ENCODE results near the gene NPHS1. TPM values are rescaled to one million over a fixed set of nuclear protein-coding genes. Genes with fewer than 3 reads are reported as not detected.

The NPHS1 gene
- total and polyA plus RNA-seq, 2 experiments from 2014 or later, result 0.37 to 1.1 TPM

- no peak overlapping the region for H3K4me3 ChIP-seq
- H3K9me3 ChIP-seq (ENCODE audit: low read depth), result no peaks in the 10 kb centered on the region
- no peak for TF ChIP-seq CTCF (IDR thresholded peaks at IDR 0.05; ENCODE audit: low read depth, low read length)
- peaks cover 5% of the 10 kb centered on the region for H3K27me3 ChIP-seq
- H3K27ac ChIP-seq, result no peak overlapping the region
- DNase-seq (ENCODE audit: low read depth in 1 of 2, low spot score in 1 of 2), result no peak
- no peaks in the 10 kb centered on the region for H3K4me1 ChIP-seq (ENCODE audit: low read depth)
- no peaks in the 10 kb centered on the region for H3K36me3 ChIP-seq
Observed at GRCh38 chr19:35789978-35790944, 62.0 kb downstream of the NPHS1 start.

GRCh38 chr19:35789195-35789977 is 62.9 kb downstream of the NPHS1 start:
- no peak for DNase-seq (ENCODE audit: low read depth in 1 of 2, low spot score in 1 of 2)
- TF ChIP-seq CTCF (IDR thresholded peaks at IDR 0.05; ENCODE audit: low read depth, low read length), result no peak
- H3K36me3 ChIP-seq, result no peaks in the 10 kb centered on the region

GRCh38 chr19:35788205-35788960 is 63.9 kb downstream of the NPHS1 start:
- no peaks in the 10 kb centered on the region for H3K4me1 ChIP-seq (ENCODE audit: low read depth)
- no peak overlapping the region for H3K4me3 ChIP-seq
- DNase-seq (ENCODE audit: low read depth in 1 of 2, low spot score in 1 of 2), result no peak
- no peak overlapping the region for H3K27ac ChIP-seq
- H3K27me3 ChIP-seq, result no peaks in the 10 kb centered on the region
- no peaks in the 10 kb centered on the region for H3K36me3 ChIP-seq
- no peak for TF ChIP-seq CTCF (IDR thresholded peaks at IDR 0.05; ENCODE audit: low read depth, low read length)
- no peaks in the 10 kb centered on the region for H3K9me3 ChIP-seq (ENCODE audit: low read depth)

More at GRCh38 chr19:35789195-35789977, 62.9 kb downstream of the NPHS1 start:
- H3K27me3 ChIP-seq, result no peaks in the 10 kb centered on the region
- no peak overlapping the region for H3K27ac ChIP-seq
- no peaks in the 10 kb centered on the region for H3K9me3 ChIP-seq (ENCODE audit: low read depth)
- H3K4me3 ChIP-seq, result no peak overlapping the region
- no peaks in the 10 kb centered on the region for H3K4me1 ChIP-seq (ENCODE audit: low read depth)

GRCh38 chr19:35787227-35787799 is 65.0 kb downstream of the NPHS1 start:
- H3K4me3 ChIP-seq, result no peak overlapping the region
- no peak for TF ChIP-seq CTCF (IDR thresholded peaks at IDR 0.05; ENCODE audit: low read depth, low read length)
- no peaks in the 10 kb centered on the region for H3K36me3 ChIP-seq
- no peaks in the 10 kb centered on the region for H3K4me1 ChIP-seq (ENCODE audit: low read depth)
- no peaks in the 10 kb centered on the region for H3K9me3 ChIP-seq (ENCODE audit: low read depth)
- no peaks in the 10 kb centered on the region for H3K27me3 ChIP-seq
- DNase-seq (ENCODE audit: low read depth in 1 of 2, low spot score in 1 of 2), result no peak
- no peak overlapping the region for H3K27ac ChIP-seq

Measured in cardiac muscle cell (in vitro differentiated cells and primary cell).